A673 (cell line): ENCODE data around the gene ATP2B1. TPM values are rescaled to one million over a fixed set of nuclear protein-coding genes. Genes with fewer than 3 reads are reported as not detected.

Experiments
- BruUV-seq: library from RNA; stranded (reverse); fragments of 400-500 nt; replicated peaks from 2 replicates; lab custom pipeline; 2021; lab: Mats Ljungman, UMichigan
- CTCF ChIA-PET: fragments of 300-600 bp; sonication (Branson Sonifier 250); formaldehyde crosslinking; loops from one replicate; lab custom pipeline; 2022; ENCODE audit warnings: antibody characterized with exemption; lab: Charles Lee
- POLR2A ChIA-PET: fragments of 300-600 bp; sonication (Branson Sonifier 250); formaldehyde crosslinking; loops from one replicate; lab custom pipeline; 2022; ENCODE audit warnings: antibody characterized with exemption; ENCODE audit not compliant: low non-redundant PET; lab: Charles Lee
- DNase-seq: peaks from one replicate; pipeline ENCODE4 v3.0.0-alpha.2; 2015; ENCODE audit warnings: low spot score
- H3K27ac ChIP-seq: fragments of 200-600 bp; sonication (generic); 2 replicates; pipeline ENCODE4 v1.5.1; 2016; ENCODE audit warnings: mixed run types, low read depth, mild to moderate bottlenecking, mixed read lengths, antibody characterized with exemption, low read length; ENCODE audit not compliant: poor library complexity, severe bottlenecking
- H3K27me3 ChIP-seq: fragments of 200-600 bp; sonication (generic); replicated peaks from 2 replicates; pipeline ENCODE4 v1.6.1; 2017; ENCODE audit warnings: mixed run types, low read depth, mild to moderate bottlenecking, mixed read lengths, antibody characterized with exemption, low read length; ENCODE audit not compliant: insufficient read depth, poor library complexity
- H3K36me3 ChIP-seq: fragments of 200-600 bp; sonication (generic); 2 replicates; pipeline ENCODE4 v1.6.1; 2016; ENCODE audit warnings: mixed run types, mild to moderate bottlenecking, mixed read lengths, antibody characterized with exemption, low read length; ENCODE audit not compliant: insufficient read depth, poor library complexity, severe bottlenecking
- H3K4me1 ChIP-seq: fragments of 200-600 bp; sonication (generic); 2 replicates; pipeline ENCODE4 v1.6.1; 2017; ENCODE audit warnings: mixed run types, mild to moderate bottlenecking, mixed read lengths, antibody characterized with exemption, low read length; ENCODE audit not compliant: insufficient read depth, poor library complexity, severe bottlenecking
- H3K4me3 ChIP-seq: fragments of 200-600 bp; sonication (generic); 2 replicates; pipeline ENCODE4 v1.5.1; 2016; ENCODE audit warnings: low read depth, mixed run types, mild to moderate bottlenecking, mixed read lengths, low read length; ENCODE audit not compliant: poor library complexity, severe bottlenecking
- H3K9me3 ChIP-seq: fragments of 200-600 bp; sonication (generic); 2 replicates; pipeline ENCODE4 v1.6.1; 2016; ENCODE audit warnings: mixed run types, low read depth, mild to moderate bottlenecking, mixed read lengths, antibody characterized with exemption, low read length; ENCODE audit not compliant: poor library complexity, severe bottlenecking
- CTCF ChIP-seq: fragments of 300-800, 200-600 bp; sonication (generic); conservative IDR thresholded peaks from 2 replicates; pipeline ENCODE4 v1.5.1; 2017; ENCODE audit warnings: low read depth, mild to moderate bottlenecking, antibody characterized with exemption, low read length, moderate library complexity, mixed read lengths
- EZH2 ChIP-seq: fragments of 200-600 bp; sonication (generic); IDR thresholded peaks from 2 replicates; pipeline ENCODE4 v1.6.1; 2017; ENCODE audit warnings: borderline replicate concordance, low read depth, mild to moderate bottlenecking, mixed read lengths, antibody characterized with exemption, low read length; ENCODE audit not compliant: poor library complexity, severe bottlenecking
- intact Hi-C: fragments of 100-400 bp; cut with micrococcal nuclease; formaldehyde crosslinking; loops from one replicate; pipeline ENCODE4 v1.10.0; 2022; ENCODE audit not compliant: unreplicated experiment
- total RNA-seq: library from RNA; stranded (reverse); gene quantifications from 2 replicates; pipeline ENCODE4 v1.2.3, GENCODE V29; 2021

ATP2B1 gene
- total RNA-seq, 1 experiment from 2014 or later, result 44.2 TPM

GRCh38 chr12:89756194-89756584, 47.6 kb upstream of the ATP2B1 start:
- no TSS peak for BruUV-seq
- no peak overlapping the region for H3K27ac ChIP-seq
- no peak overlapping the region for H3K4me3 ChIP-seq
- CTCF ChIA-PET, result no interaction called here
- no peaks in the 10 kb centered on the region for H3K36me3 ChIP-seq
- peaks cover 5% of the 10 kb centered on the region for H3K4me1 ChIP-seq
- no peaks in the 10 kb centered on the region for H3K9me3 ChIP-seq
- TF ChIP-seq EZH2 (no peak), CTCF (no peak)
- intact Hi-C loops, result no loop called here
- POLR2A ChIA-PET, result no interaction called here
- DNase-seq, result no peak
- no peaks in the 10 kb centered on the region for H3K27me3 ChIP-seq

- no peaks in the 10 kb centered on the region for H3K9me3 ChIP-seq
- no peaks in the 10 kb centered on the region for H3K27me3 ChIP-seq
- H3K27ac ChIP-seq, result no peak overlapping the region
- DNase-seq, result no peak
- BruUV-seq, result no TSS peak
- CTCF ChIA-PET, result interaction anchor here (0.6 kb wide), 1 partner anchor 290 kb away, joined by 3 read pairs; no protein-coding TSS in a partner anchor
- TF ChIP-seq CTCF, result no peak
- no peak for TF ChIP-seq EZH2
- POLR2A ChIA-PET, result no interaction called here
- intact Hi-C loops, result no loop called here
- no peaks in the 10 kb centered on the region for H3K36me3 ChIP-seq
- peaks cover 5% of the 10 kb centered on the region for H3K4me1 ChIP-seq
- H3K4me3 ChIP-seq, result no peak overlapping the region
These were observed 45.4 kb upstream of the ATP2B1 start for GRCh38 chr12:89753997-89754396.

- intact Hi-C loops, result no loop called here
- TF ChIP-seq EZH2 (no peak), CTCF (no peak)
- no peaks in the 10 kb centered on the region for H3K9me3 ChIP-seq
- BruUV-seq, result no TSS peak
- POLR2A ChIA-PET, result no interaction called here
- CTCF ChIA-PET, result no interaction called here
- no peak overlapping the region for H3K27ac ChIP-seq
- peaks cover 5% of the 10 kb centered on the region for H3K4me1 ChIP-seq
- H3K4me3 ChIP-seq, result no peak overlapping the region
- DNase-seq, result no peak
- H3K27me3 ChIP-seq, result no peaks in the 10 kb centered on the region
- H3K36me3 ChIP-seq, result no peaks in the 10 kb centered on the region
These were observed 43.7 kb upstream of the ATP2B1 start for GRCh38 chr12:89752341-89752740.
